TTC549 (cell line): ENCODE results near the gene NDUFA3.

ENCODE experiments used
- FAIRE-seq: peaks from 2 replicates; lab custom pipeline; 2012; peaks lifted over from hg19 to GRCh38; lab: Jason Lieb, UNC

NDUFA3 gene

GRCh38 chr19:54138489-54139256, 36.0 kb downstream of the NDUFA3 start:
- no peak for FAIRE-seq

- no peak for FAIRE-seq
Measured at GRCh38 chr19:54141356-54141755, 38.7 kb downstream of the NDUFA3 start.

GRCh38 chr19:54142166-54142780, 39.6 kb downstream of the NDUFA3 start:
- FAIRE-seq: no peak

GRCh38 chr19:54145541-54146158, 43.0 kb downstream of the NDUFA3 start:
- FAIRE-seq: no peak

- no peak for FAIRE-seq
Measured at GRCh38 chr19:54147676-54148075, 45.0 kb downstream of the NDUFA3 start.

GRCh38 chr19:54148158-54148557, 45.5 kb downstream of the NDUFA3 start:
- no peak for FAIRE-seq

GRCh38 chr19:54149021-54149812, 46.6 kb downstream of the NDUFA3 start:
- FAIRE-seq: no peak

- no peak for FAIRE-seq
Measured at GRCh38 chr19:54151362-54152035, 48.8 kb downstream of the NDUFA3 start.

- FAIRE-seq: no peak
Measured at GRCh38 chr19:54152267-54152666, 49.6 kb downstream of the NDUFA3 start.

GRCh38 chr19:54152878-54153524, 50.3 kb downstream of the NDUFA3 start:
- no peak for FAIRE-seq

GRCh38 chr19:54153731-54154326, 51.2 kb downstream of the NDUFA3 start:
- no peak for FAIRE-seq

- FAIRE-seq: no peak
Measured at GRCh38 chr19:54154603-54155345, 52.1 kb downstream of the NDUFA3 start.

- FAIRE-seq: no peak
Measured at GRCh38 chr19:54155694-54156093, 53.0 kb downstream of the NDUFA3 start.

GRCh38 chr19:54156490-54156889, 53.8 kb downstream of the NDUFA3 start:
- no peak for FAIRE-seq

GRCh38 chr19:54156953-54157352, 54.3 kb downstream of the NDUFA3 start:
- FAIRE-seq: no peak
